SK-N-SH treated with all-trans-retinoic acid at 6 μM for 48 hours (cell line): ENCODE results near the gene ATMIN.

Experiments used
- ATAC-seq: fragments of 200-7000 bp; cut with Tn5 transposase; 3 replicates; pipeline ENCODE4 v1.9.1; 2020; ENCODE audit warnings: mild to moderate bottlenecking, moderate library complexity
- ARNTL ChIP-seq: fragments of 450-650 bp; formaldehyde crosslinking; IDR thresholded peaks from 2 replicates; pipeline ENCODE4 v1.5.0; 2020; ENCODE audit warnings: low read depth, mild to moderate bottlenecking, moderate library complexity, borderline replicate concordance
- BACH2 ChIP-seq: fragments of 250-450 bp; sonication (Bioruptor Pico); IDR thresholded peaks from 2 replicates; pipeline ENCODE4 v1.9.0; 2021; ENCODE audit warnings: mild to moderate bottlenecking, borderline replicate concordance
- ESRRG ChIP-seq: fragments of 250-450 bp; sonication (Bioruptor Pico); IDR thresholded peaks from 2 replicates; pipeline ENCODE4 v1.6.1; 2021; ENCODE audit warnings: mild to moderate bottlenecking
- GLIS3 ChIP-seq: fragments of 250-450 bp; sonication (Bioruptor Pico); IDR thresholded peaks from 2 replicates; pipeline ENCODE4 v1.5.0; 2020; ENCODE audit warnings: mild to moderate bottlenecking, moderate library complexity
- ISL1 ChIP-seq: fragments of 250-450 bp; sonication (Bioruptor Pico); IDR thresholded peaks from 2 replicates; pipeline ENCODE4 v2.1.2; 2022; ENCODE audit warnings: mild to moderate bottlenecking, moderate library complexity
- OSR1 ChIP-seq: fragments of 250-450 bp; sonication (Bioruptor Pico); IDR thresholded peaks from 2 replicates; pipeline ENCODE4 v1.8.0; 2022; ENCODE audit warnings: moderate library complexity, mild to moderate bottlenecking, inconsistent platforms
- PPARA ChIP-seq: fragments of 250-450 bp; sonication (Bioruptor Pico); IDR thresholded peaks from 2 replicates; pipeline ENCODE4 v1.5.0; 2020; ENCODE audit warnings: mild to moderate bottlenecking, borderline replicate concordance
- RARB ChIP-seq: fragments of 250-450 bp; sonication (Bioruptor Pico); IDR thresholded peaks from 2 replicates; pipeline ENCODE4 v1.8.0; 2021; ENCODE audit warnings: mild to moderate bottlenecking, moderate library complexity
- TCF4 ChIP-seq: fragments of 250-450 bp; sonication (Bioruptor Pico); IDR thresholded peaks from 2 replicates; pipeline ENCODE4 v1.8.0; 2021; ENCODE audit warnings: mild to moderate bottlenecking, moderate library complexity, borderline replicate concordance
- TOX ChIP-seq: fragments of 250-450 bp; sonication (Bioruptor Pico); IDR thresholded peaks from 2 replicates; pipeline ENCODE4 v1.8.0; 2021; ENCODE audit warnings: mild to moderate bottlenecking, moderate library complexity, borderline replicate concordance
- ZC3H10 ChIP-seq: fragments of 250-450 bp; sonication (Bioruptor Pico); IDR thresholded peaks from 2 replicates; pipeline ENCODE4 v1.5.1; 2021; ENCODE audit warnings: mild to moderate bottlenecking, moderate library complexity
- ZFP3 ChIP-seq: fragments of 250-450 bp; sonication (Bioruptor Pico); IDR thresholded peaks from 2 replicates; pipeline ENCODE4 v1.5.0; 2020; ENCODE audit warnings: mild to moderate bottlenecking, moderate library complexity
- ZFP30 ChIP-seq: fragments of 450-650 bp; formaldehyde crosslinking; IDR thresholded peaks from 2 replicates; pipeline ENCODE4 v1.5.0; 2022; ENCODE audit warnings: mild to moderate bottlenecking, moderate library complexity
- ZNF565 ChIP-seq: fragments of 450-650 bp; formaldehyde crosslinking; conservative IDR thresholded peaks from 2 replicates; pipeline ENCODE4 v1.5.0; 2020; ENCODE audit warnings: low read depth, mild to moderate bottlenecking, moderate library complexity
- ZNF70 ChIP-seq: fragments of 450-650 bp; formaldehyde crosslinking; IDR thresholded peaks from 2 replicates; pipeline ENCODE4 v1.5.0; 2020; ENCODE audit warnings: mild to moderate bottlenecking, moderate library complexity
- ZNF8 ChIP-seq: fragments of 450-650 bp; formaldehyde crosslinking; IDR thresholded peaks from 2 replicates; pipeline ENCODE4 v1.5.0; 2020; ENCODE audit warnings: mild to moderate bottlenecking, moderate library complexity
- TF ChIP-seq, protein P1 (sequence below): fragments of 250-450 bp; sonication (Bioruptor Pico); IDR thresholded peaks from 2 replicates; pipeline ENCODE4 v1.5.0; 2020; ENCODE audit warnings: mild to moderate bottlenecking, moderate library complexity
- TF ChIP-seq, protein P2 (sequence below): fragments of 250-450 bp; sonication (Bioruptor Pico); IDR thresholded peaks from 2 replicates; pipeline ENCODE4 v1.5.1; 2021; ENCODE audit warnings: mild to moderate bottlenecking, moderate library complexity
- TF ChIP-seq, protein P3 (sequence below): fragments of 250-450 bp; sonication (Bioruptor Pico); IDR thresholded peaks from 2 replicates; pipeline ENCODE4 v1.8.0; 2020; ENCODE audit warnings: mild to moderate bottlenecking, moderate library complexity, borderline replicate concordance
- TF ChIP-seq, protein P4 (sequence below): fragments of 250-450 bp; sonication (Bioruptor Pico); IDR thresholded peaks from 2 replicates; pipeline ENCODE4 v1.5.1; 2020; ENCODE audit warnings: low read depth, mild to moderate bottlenecking, moderate library complexity

Gene ATMIN, protein sequence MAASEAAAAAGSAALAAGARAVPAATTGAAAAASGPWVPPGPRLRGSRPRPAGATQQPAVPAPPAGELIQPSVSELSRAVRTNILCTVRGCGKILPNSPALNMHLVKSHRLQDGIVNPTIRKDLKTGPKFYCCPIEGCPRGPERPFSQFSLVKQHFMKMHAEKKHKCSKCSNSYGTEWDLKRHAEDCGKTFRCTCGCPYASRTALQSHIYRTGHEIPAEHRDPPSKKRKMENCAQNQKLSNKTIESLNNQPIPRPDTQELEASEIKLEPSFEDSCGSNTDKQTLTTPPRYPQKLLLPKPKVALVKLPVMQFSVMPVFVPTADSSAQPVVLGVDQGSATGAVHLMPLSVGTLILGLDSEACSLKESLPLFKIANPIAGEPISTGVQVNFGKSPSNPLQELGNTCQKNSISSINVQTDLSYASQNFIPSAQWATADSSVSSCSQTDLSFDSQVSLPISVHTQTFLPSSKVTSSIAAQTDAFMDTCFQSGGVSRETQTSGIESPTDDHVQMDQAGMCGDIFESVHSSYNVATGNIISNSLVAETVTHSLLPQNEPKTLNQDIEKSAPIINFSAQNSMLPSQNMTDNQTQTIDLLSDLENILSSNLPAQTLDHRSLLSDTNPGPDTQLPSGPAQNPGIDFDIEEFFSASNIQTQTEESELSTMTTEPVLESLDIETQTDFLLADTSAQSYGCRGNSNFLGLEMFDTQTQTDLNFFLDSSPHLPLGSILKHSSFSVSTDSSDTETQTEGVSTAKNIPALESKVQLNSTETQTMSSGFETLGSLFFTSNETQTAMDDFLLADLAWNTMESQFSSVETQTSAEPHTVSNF

DNA sequence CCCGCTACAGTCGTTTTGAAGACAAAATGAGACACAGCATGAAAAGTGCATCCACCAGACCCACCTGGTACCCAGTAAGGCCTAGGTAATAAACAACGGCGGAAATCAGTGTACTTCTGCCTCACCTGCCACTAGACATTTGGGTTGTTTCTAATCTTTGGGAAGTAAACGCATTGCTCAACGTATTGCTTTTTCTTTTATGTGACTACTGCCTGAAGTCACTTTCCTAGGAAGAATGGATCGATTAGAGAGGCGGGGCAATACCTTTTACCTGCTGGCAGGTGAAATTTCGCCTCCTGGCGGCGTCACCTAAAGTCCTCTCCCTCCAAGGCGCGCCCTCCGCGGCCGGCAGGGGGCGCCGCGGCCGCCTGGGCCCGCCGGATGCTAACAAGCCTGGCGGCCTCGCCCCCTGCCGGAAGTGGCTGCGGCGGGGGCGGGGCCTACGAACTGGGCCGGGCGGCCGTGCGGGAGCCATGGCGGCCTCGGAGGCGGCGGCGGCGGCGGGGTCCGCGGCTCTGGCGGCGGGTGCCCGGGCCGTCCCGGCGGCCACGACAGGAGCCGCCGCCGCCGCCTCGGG lies at the start of gene ATMIN:
Gene ATMIN, plus strand, starts transcription at position 445 of the 577 bp plus-strand sequence. Its CDS starts 29 bp downstream, at position 474.
- TF ChIP-seq ZNF8 (CRISPR knock-in tag) (no peak), PPARA (CRISPR knock-in tag) (no peak), OSR1 (CRISPR knock-in tag) (no peak), TCF4 (CRISPR knock-in tag) (no peak), GLIS3 (CRISPR knock-in tag) (no peak), ESRRG (CRISPR knock-in tag) (no peak)
- TF ChIP-seq, protein P1, sequence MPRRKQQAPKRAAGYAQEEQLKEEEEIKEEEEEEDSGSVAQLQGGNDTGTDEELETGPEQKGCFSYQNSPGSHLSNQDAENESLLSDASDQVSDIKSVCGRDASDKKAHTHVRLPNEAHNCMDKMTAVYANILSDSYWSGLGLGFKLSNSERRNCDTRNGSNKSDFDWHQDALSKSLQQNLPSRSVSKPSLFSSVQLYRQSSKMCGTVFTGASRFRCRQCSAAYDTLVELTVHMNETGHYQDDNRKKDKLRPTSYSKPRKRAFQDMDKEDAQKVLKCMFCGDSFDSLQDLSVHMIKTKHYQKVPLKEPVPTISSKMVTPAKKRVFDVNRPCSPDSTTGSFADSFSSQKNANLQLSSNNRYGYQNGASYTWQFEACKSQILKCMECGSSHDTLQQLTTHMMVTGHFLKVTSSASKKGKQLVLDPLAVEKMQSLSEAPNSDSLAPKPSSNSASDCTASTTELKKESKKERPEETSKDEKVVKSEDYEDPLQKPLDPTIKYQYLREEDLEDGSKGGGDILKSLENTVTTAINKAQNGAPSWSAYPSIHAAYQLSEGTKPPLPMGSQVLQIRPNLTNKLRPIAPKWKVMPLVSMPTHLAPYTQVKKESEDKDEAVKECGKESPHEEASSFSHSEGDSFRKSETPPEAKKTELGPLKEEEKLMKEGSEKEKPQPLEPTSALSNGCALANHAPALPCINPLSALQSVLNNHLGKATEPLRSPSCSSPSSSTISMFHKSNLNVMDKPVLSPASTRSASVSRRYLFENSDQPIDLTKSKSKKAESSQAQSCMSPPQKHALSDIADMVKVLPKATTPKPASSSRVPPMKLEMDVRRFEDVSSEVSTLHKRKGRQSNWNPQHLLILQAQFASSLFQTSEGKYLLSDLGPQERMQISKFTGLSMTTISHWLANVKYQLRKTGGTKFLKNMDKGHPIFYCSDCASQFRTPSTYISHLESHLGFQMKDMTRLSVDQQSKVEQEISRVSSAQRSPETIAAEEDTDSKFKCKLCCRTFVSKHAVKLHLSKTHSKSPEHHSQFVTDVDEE = no peak
- peak; percentile 98 for ATAC-seq

DNA sequence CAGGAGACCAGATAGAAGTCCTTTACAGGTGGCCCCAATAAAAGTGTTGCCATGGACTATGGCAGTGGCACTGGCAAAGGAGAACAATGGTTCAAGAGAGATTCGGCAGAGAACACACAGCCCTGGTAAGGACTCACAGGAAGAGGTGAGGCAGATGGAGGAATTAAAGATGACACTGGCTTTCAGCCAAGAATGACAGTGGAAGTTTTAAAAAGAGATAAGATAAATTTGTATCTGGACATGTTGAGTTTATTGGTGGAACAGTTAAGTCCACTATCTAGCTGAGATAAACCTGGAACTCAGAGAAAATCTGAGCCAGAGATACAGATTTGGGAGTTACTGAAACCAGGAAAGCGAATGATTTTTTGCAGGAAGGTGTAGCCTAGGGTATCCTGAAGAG lies 49.1 kb upstream of the ATMIN start:
- no peak for TF ChIP-seq RARB (CRISPR knock-in tag)
- no peak for TF ChIP-seq ARNTL (CRISPR knock-in tag)
- TF ChIP-seq TCF4 (CRISPR knock-in tag) = no peak
- TF ChIP-seq ZC3H10 (CRISPR knock-in tag) = no peak
- no peak for TF ChIP-seq ZFP3 (CRISPR knock-in tag)
- TF ChIP-seq ZNF8 (CRISPR knock-in tag) = no peak
- no peak for TF ChIP-seq ZNF565
- no peak for TF ChIP-seq GLIS3 (CRISPR knock-in tag)
- TF ChIP-seq BACH2 (CRISPR knock-in tag) = no peak
- no peak for TF ChIP-seq ZNF70 (CRISPR knock-in tag)
- no peak for TF ChIP-seq OSR1 (CRISPR knock-in tag)
- TF ChIP-seq, protein P2, sequence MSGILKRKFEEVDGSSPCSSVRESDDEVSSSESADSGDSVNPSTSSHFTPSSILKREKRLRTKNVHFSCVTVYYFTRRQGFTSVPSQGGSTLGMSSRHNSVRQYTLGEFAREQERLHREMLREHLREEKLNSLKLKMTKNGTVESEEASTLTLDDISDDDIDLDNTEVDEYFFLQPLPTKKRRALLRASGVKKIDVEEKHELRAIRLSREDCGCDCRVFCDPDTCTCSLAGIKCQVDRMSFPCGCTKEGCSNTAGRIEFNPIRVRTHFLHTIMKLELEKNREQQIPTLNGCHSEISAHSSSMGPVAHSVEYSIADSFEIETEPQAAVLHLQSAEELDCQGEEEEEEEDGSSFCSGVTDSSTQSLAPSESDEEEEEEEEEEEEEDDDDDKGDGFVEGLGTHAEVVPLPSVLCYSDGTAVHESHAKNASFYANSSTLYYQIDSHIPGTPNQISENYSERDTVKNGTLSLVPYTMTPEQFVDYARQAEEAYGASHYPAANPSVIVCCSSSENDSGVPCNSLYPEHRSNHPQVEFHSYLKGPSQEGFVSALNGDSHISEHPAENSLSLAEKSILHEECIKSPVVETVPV = no peak
- TF ChIP-seq ZFP30 (CRISPR knock-in tag) = no peak
- TF ChIP-seq, protein P3, sequence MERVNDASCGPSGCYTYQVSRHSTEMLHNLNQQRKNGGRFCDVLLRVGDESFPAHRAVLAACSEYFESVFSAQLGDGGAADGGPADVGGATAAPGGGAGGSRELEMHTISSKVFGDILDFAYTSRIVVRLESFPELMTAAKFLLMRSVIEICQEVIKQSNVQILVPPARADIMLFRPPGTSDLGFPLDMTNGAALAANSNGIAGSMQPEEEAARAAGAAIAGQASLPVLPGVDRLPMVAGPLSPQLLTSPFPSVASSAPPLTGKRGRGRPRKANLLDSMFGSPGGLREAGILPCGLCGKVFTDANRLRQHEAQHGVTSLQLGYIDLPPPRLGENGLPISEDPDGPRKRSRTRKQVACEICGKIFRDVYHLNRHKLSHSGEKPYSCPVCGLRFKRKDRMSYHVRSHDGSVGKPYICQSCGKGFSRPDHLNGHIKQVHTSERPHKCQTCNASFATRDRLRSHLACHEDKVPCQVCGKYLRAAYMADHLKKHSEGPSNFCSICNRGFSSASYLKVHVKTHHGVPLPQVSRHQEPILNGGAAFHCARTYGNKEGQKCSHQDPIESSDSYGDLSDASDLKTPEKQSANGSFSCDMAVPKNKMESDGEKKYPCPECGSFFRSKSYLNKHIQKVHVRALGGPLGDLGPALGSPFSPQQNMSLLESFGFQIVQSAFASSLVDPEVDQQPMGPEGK (CRISPR knock-in tag) = no peak
- TF ChIP-seq TOX (CRISPR knock-in tag) = no peak
- no peak for TF ChIP-seq ESRRG (CRISPR knock-in tag)
- TF ChIP-seq, protein P4, sequence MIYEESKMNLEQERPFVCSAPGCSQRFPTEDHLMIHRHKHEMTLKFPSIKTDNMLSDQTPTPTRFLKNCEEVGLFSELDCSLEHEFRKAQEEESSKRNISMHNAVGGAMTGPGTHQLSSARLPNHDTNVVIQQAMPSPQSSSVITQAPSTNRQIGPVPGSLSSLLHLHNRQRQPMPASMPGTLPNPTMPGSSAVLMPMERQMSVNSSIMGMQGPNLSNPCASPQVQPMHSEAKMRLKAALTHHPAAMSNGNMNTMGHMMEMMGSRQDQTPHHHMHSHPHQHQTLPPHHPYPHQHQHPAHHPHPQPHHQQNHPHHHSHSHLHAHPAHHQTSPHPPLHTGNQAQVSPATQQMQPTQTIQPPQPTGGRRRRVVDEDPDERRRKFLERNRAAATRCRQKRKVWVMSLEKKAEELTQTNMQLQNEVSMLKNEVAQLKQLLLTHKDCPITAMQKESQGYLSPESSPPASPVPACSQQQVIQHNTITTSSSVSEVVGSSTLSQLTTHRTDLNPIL (CRISPR knock-in tag) = no peak
- no peak for TF ChIP-seq PPARA (CRISPR knock-in tag)
- TF ChIP-seq, protein P1 = no peak
- TF ChIP-seq ISL1 = no peak
- ATAC-seq = no peak
